ENCODE measurements around the gene AP2A1. TPM values are rescaled to one million over a fixed set of nuclear protein-coding genes. Genes with fewer than 3 reads are reported as not detected.

AP2A1 gene
- total and polyA plus RNA-seq, 2 donors (not counting 1 experiment from before 2014, with no cell fraction given), result 48.4 to 56.9 TPM

DNA sequence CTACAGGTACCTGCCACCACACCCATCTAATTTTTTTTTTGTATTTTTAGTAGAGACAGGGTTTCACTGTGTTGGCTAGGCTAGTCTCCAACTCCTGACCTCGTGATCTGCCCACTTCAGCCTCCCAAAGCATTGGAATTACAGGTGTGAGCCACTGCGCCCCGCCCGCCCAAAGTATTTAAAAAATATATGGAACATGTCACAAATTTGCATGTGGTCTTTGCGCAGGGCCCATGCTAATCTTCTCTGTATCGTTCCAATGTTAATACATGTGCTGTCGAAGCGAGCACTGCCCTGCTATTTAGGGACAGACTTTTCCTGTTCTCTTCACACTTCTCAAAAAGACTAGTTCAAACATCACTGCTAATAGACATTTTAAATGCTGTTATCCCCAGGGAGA lies 2.5 kb upstream of the AP2A1 start:
- H4K20me1 ChIP-seq (ENCODE audit: control insufficient read depth, insufficient read depth, low read length, poor library complexity, severe bottlenecking), result peaks cover 13% of the 10 kb centered on the region
- H3K9ac ChIP-seq (ENCODE audit: low read length), result no peak overlapping the region
- CTCF ChIA-PET, result no interaction called here
- H3K27me3 ChIP-seq (replicated peaks in 1 of 4; ENCODE audit: control extremely low read depth in 1 of 4, control insufficient read depth in 3 of 4, insufficient read depth in 4 of 4, low read length in 3 of 4), result no peaks in the 10 kb centered on the region
- Mint-ChIP-seq H3K9me3 (ENCODE audit: insufficient read depth) (no peaks in the 10 kb centered on the region), H3K27me3 (no peaks in the 10 kb centered on the region), H3K4me3 (no peak overlapping the region), H3K27ac (no peak overlapping the region), H3K4me1 (peaks cover 28% of the 10 kb centered on the region)
- POLR2A ChIA-PET, result no interaction called here
- no peaks in the 10 kb centered on the region for H3K36me3 ChIP-seq (replicated peaks in 1 of 2; ENCODE audit: control extremely low read depth in 1 of 2, control insufficient read depth in 1 of 2, extremely low read depth in 1 of 2, insufficient read depth in 2 of 2, low read length in 1 of 2)
- WGBS (ENCODE audit: insufficient coverage), result 100% methylated on average over 5 of the region's 8 CpGs
- no peaks in the 10 kb centered on the region for H3K9me3 ChIP-seq (ENCODE audit: control extremely low read depth in 1 of 3, control insufficient read depth in 2 of 3, insufficient read depth in 1 of 3, low read length in 2 of 3)
- TF ChIP-seq EZH2 (IDR thresholded peaks at IDR 0.05; ENCODE audit: borderline replicate concordance, insufficient read depth, low read depth, low read length, poor library complexity, severe bottlenecking), result no peak
- TF ChIP-seq, protein P1, sequence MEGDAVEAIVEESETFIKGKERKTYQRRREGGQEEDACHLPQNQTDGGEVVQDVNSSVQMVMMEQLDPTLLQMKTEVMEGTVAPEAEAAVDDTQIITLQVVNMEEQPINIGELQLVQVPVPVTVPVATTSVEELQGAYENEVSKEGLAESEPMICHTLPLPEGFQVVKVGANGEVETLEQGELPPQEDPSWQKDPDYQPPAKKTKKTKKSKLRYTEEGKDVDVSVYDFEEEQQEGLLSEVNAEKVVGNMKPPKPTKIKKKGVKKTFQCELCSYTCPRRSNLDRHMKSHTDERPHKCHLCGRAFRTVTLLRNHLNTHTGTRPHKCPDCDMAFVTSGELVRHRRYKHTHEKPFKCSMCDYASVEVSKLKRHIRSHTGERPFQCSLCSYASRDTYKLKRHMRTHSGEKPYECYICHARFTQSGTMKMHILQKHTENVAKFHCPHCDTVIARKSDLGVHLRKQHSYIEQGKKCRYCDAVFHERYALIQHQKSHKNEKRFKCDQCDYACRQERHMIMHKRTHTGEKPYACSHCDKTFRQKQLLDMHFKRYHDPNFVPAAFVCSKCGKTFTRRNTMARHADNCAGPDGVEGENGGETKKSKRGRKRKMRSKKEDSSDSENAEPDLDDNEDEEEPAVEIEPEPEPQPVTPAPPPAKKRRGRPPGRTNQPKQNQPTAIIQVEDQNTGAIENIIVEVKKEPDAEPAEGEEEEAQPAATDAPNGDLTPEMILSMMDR (IDR thresholded peaks at IDR 0.05), result no peak
- ATAC-seq (ENCODE audit: low read depth), result no peak
- peaks cover 15 to 24% of the 10 kb centered on the region in 2 donors for H3K4me1 ChIP-seq (ENCODE audit: control insufficient read depth in 2 of 2, insufficient read depth in 2 of 2, low read length in 2 of 2)
- no peak overlapping the region for H3K4me2 ChIP-seq (replicated peaks; ENCODE audit: low read depth, low read length, poor library complexity, severe bottlenecking)
- DNase-seq, result no peak
- H3K4me3 ChIP-seq (ENCODE audit: control extremely low read depth in 1 of 5, extremely low read depth in 1 of 5, insufficient read depth in 1 of 5, low read depth in 2 of 5, low read length in 4 of 5), result no peak overlapping the region
- H3K79me2 ChIP-seq (ENCODE audit: control insufficient read depth, insufficient read depth, low read length), result peaks cover 25% of the 10 kb centered on the region
- no peak overlapping the region for H3K27ac ChIP-seq (ENCODE audit: low read length in 2 of 2)
- no peak overlapping the region for H2AFZ ChIP-seq (ENCODE audit: insufficient read depth, low read depth, low read length, poor library complexity, severe bottlenecking)
- intact Hi-C loops (cut with micrococcal nuclease), result no loop called here

DNA sequence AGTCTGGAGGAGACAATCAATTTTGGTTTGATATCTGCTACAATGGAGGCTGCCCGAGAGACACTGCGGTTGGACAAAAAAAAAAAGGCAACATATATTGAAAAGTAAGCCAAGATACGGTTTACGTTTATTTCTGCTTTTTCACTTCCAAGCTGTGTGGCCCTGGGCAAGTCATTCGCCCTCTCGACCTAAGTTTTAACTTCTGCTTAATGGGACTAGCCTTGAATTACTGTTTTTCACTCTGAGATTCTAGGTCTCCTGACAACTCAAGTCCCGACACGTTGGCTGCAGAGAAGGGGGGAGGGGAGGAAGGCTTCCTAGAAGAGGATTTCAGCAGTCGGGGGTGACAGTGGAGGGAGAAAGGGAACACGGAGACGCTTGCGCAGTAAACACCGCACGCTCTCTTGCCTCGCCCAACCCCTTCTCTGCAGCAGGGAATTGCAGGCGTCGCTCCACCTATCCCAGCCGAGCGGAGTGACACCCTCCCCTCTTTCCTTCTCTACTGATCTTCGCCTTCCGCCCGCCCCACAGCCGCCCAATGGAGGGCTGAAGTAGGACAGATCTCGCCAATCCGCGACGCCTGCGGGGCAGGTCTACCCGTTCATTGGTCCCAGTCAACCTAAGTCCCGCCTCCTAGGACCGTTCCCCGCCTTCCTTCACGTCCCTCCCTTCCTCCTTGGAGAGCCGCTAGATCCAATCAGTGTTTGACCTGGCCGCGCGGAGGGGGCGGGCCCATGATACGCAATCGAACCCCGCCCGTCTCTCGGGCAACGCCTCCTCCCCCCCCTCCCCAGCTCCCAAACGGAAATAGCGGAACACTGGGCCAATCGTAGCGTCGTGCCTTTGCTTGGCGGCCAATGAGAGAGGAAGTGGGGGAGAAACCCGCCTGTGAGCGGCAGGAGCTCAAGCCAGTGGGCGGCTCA lies 533 bp upstream of the AP2A1 start:
- peak overlapping the region; percentile 83 for H3K9ac ChIP-seq (ENCODE audit: low read length)
- CTCF ChIA-PET, result interaction anchor here (0.5 to 1.9 kb wide), 6 partner anchors 36 to 169 kb away, joined by 3 to 10 read pairs (median 4); partner anchors contain the start of genes FUZ and PNKP

More for the DNA sequence above, 533 bp upstream of the AP2A1 start:
- H3K4me2 ChIP-seq (replicated peaks; ENCODE audit: low read depth, low read length, poor library complexity, severe bottlenecking), result peak overlapping the region; percentile 84
- Mint-ChIP-seq H3K4me1 (peaks cover 35% of the 10 kb centered on the region), H3K9me3 (ENCODE audit: insufficient read depth) (no peaks in the 10 kb centered on the region), H3K4me3 (peak overlapping the region; percentile 93), H3K27me3 (no peaks in the 10 kb centered on the region), H3K27ac (peak overlapping the region; percentile 98)
- H2AFZ ChIP-seq (ENCODE audit: insufficient read depth, low read depth, low read length, poor library complexity, severe bottlenecking), result peak overlapping the region; percentile 80
- H3K36me3 ChIP-seq (replicated peaks in 1 of 2; ENCODE audit: control extremely low read depth in 1 of 2, control insufficient read depth in 1 of 2, extremely low read depth in 1 of 2, insufficient read depth in 2 of 2, low read length in 1 of 2), result no peaks in the 10 kb centered on the region
- DNase-seq (peak; percentile 100), ATAC-seq (ENCODE audit: low read depth) (peak; percentile 85)
- peaks cover 13% of the 10 kb centered on the region for H4K20me1 ChIP-seq (ENCODE audit: control insufficient read depth, insufficient read depth, low read length, poor library complexity, severe bottlenecking)
- no peaks in the 10 kb centered on the region for H3K27me3 ChIP-seq (replicated peaks in 1 of 4; ENCODE audit: control extremely low read depth in 1 of 4, control insufficient read depth in 3 of 4, insufficient read depth in 4 of 4, low read length in 3 of 4)
- H3K27ac ChIP-seq (ENCODE audit: low read length in 2 of 2), result peak overlapping the region; percentile 74 to 76
- no peak for TF ChIP-seq EZH2 (IDR thresholded peaks at IDR 0.05; ENCODE audit: borderline replicate concordance, insufficient read depth, low read depth, low read length, poor library complexity, severe bottlenecking)
- TF ChIP-seq, protein P1 (IDR thresholded peaks at IDR 0.05), result no peak
- peak overlapping the region; percentile 49 to 78 (median 71) for H3K4me3 ChIP-seq (ENCODE audit: control extremely low read depth in 1 of 5, extremely low read depth in 1 of 5, insufficient read depth in 1 of 5, low read depth in 2 of 5, low read length in 4 of 5)
- WGBS (ENCODE audit: insufficient coverage), result 2% methylated on average over 46 of the region's 53 CpGs
- peaks cover 15 to 24% of the 10 kb centered on the region in 2 donors for H3K4me1 ChIP-seq (ENCODE audit: control insufficient read depth in 2 of 2, insufficient read depth in 2 of 2, low read length in 2 of 2)
- peaks cover 42% of the 10 kb centered on the region for H3K79me2 ChIP-seq (ENCODE audit: control insufficient read depth, insufficient read depth, low read length)
- POLR2A ChIA-PET, result interaction anchor here (0.6 to 2.0 kb wide), 8 partner anchors 14 to 313 kb away, joined by 3 to 12 read pairs (median 4); partner anchors contain the start of genes AKT1S1, ALDH16A1, FUZ and PTOV1
- intact Hi-C loops (cut with micrococcal nuclease), result loop anchor here (1.0 to 5.0 kb wide), 13 partner anchors 42 to 1297 kb away; partner anchors contain the start of genes ATF5, CYTH2, FUZ and NUP62
- H3K9me3 ChIP-seq (ENCODE audit: control extremely low read depth in 1 of 3, control insufficient read depth in 2 of 3, insufficient read depth in 1 of 3, low read length in 2 of 3), result no peaks in the 10 kb centered on the region
